Mesothelial cell of epicardium (in vitro differentiated cells): ENCODE data around the gene SLC9A7. TPM values are rescaled to one million over a fixed set of nuclear protein-coding genes. Genes with fewer than 3 reads are reported as not detected.

Source experiments
- DNase-seq, 2 experiments: peaks; one replicate each; pipeline ENCODE4 v3.0.0; 2021; ENCODE audit warnings: low spot score in 2 of 2; ENCODE audit not compliant: unreplicated experiment in 2 of 2
- H3K27ac Mint-ChIP-seq: 2 replicates; pipeline ENCODE4 v1.8.0; 2021; ENCODE audit warnings: mixed read lengths
- H3K27me3 Mint-ChIP-seq: 2 replicates; pipeline ENCODE4 v1.8.0; 2021; ENCODE audit warnings: low read depth, mixed read lengths
- H3K36me3 Mint-ChIP-seq: 2 replicates; pipeline ENCODE4 v1.8.0; 2021; ENCODE audit warnings: mixed read lengths
- H3K4me1 Mint-ChIP-seq: 2 replicates; pipeline ENCODE4 v1.8.0; 2021; ENCODE audit warnings: mixed read lengths
- H3K4me3 Mint-ChIP-seq: 2 replicates; pipeline ENCODE4 v1.8.0; 2021; ENCODE audit warnings: mild to moderate bottlenecking, moderate library complexity, mixed read lengths
- H3K9me3 Mint-ChIP-seq: 2 replicates; pipeline ENCODE4 v1.8.0; 2021; ENCODE audit warnings: mixed read lengths
- CTCF ChIP-seq: fragments of 200-600 bp; sonication (generic); IDR thresholded peaks from one replicate; pipeline ENCODE4 v1.5.0; 2021; ENCODE audit warnings: antibody characterized with exemption; ENCODE audit not compliant: unreplicated experiment
- total RNA-seq: library from RNA; stranded (reverse); gene quantifications from 3 replicates; pipeline ENCODE4 v1.2.1, GENCODE V29; 2021

The SLC9A7 gene
- total RNA-seq, 1 donor from 2014 or later = 14.1 TPM

GRCh38 chrX:46770817-46771163, 11.9 kb upstream of the SLC9A7 start:
- Mint-ChIP-seq H3K4me3 (no peak overlapping the region), H3K4me1 (no peaks in the 10 kb centered on the region), H3K9me3 (peaks cover 22% of the 10 kb centered on the region), H3K27ac (no peak overlapping the region), H3K36me3 (no peaks in the 10 kb centered on the region), H3K27me3 (no peaks in the 10 kb centered on the region)
- DNase-seq = no peak
- TF ChIP-seq CTCF = no peak

DNA sequence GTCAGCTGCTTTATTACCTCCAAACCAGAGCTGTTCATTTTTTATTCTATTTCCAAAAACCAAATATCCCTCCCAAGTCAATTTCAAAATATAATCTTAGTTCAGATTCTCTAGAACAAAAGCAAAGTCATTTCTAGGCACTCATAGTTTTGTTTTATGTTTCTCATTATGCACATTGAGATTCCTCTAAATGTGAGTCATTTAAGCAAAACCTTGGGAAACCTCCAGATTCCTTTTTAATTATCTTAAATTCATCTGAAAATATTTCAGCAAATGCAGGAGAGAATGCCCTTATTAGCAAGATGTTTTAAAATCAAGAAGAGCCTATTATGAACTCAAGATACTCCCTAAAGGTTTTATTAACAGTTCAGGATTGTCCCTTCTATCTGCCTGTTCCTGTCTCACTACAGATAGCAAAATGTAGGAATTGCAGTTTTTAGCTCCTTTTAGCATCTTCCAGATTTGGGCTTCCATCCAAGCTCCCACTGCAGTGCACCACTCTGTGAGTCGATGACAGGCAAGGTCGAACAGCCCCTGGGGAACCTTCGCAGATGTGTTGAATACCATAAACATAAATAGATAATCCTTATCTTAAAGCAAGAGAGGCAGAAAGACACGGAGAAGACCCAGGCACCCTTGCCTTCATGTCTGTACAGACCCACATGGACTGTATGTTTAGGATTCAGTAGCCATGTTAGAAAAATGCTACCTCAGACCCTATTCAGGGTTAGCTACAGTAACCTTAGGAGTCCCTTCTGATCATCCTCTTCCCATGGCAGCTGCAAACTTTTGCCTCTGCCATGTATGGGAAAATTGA, 11.3 kb upstream of the SLC9A7 start:
- Mint-ChIP-seq H3K27ac (no peak overlapping the region), H3K4me1 (no peaks in the 10 kb centered on the region), H3K36me3 (no peaks in the 10 kb centered on the region), H3K27me3 (no peaks in the 10 kb centered on the region), H3K4me3 (no peak overlapping the region), H3K9me3 (peaks cover 24% of the 10 kb centered on the region)
- no peak for TF ChIP-seq CTCF
- DNase-seq = no peak

DNA sequence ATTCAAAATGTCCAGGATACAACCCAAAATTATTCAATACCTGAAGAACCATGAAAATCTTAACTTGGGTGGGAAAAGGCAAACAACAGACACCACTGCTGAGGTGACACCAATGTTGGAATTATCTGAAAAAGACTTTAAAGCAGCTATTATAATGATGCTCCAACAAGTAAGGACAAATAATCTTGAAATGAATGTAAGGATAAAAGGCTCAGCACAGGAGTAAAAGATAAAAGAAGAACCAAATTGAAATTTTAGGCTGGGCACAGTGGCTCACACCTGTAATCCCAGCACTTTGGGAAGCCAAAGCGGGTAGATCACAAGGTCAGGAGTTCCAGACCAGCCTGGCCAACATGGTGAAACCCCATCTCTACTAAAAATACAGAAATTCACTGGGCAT, 4.0 kb upstream of the SLC9A7 start:
- H3K4me3 Mint-ChIP-seq = no peak overlapping the region
- peaks cover 4% of the 10 kb centered on the region for H3K4me1 Mint-ChIP-seq
- H3K27me3 Mint-ChIP-seq = peaks cover 4% of the 10 kb centered on the region
- no peaks in the 10 kb centered on the region for H3K36me3 Mint-ChIP-seq
- H3K9me3 Mint-ChIP-seq = peaks cover 27% of the 10 kb centered on the region
- no peak for DNase-seq
- no peak overlapping the region for H3K27ac Mint-ChIP-seq
- no peak for TF ChIP-seq CTCF

- peaks cover 20% of the 10 kb centered on the region for H3K4me1 Mint-ChIP-seq
- H3K9me3 Mint-ChIP-seq = peaks cover 18% of the 10 kb centered on the region
- peaks cover 4% of the 10 kb centered on the region for H3K27me3 Mint-ChIP-seq
- peak overlapping the region; percentile 75 for H3K4me3 Mint-ChIP-seq
- peak overlapping the region; percentile 39 for H3K27ac Mint-ChIP-seq
- no peak for DNase-seq
- peak; percentile 20 for TF ChIP-seq CTCF
- peaks cover 1% of the 10 kb centered on the region for H3K36me3 Mint-ChIP-seq
Measured at GRCh38 chrX:46759645-46759974, 692 bp upstream of the SLC9A7 start.

GRCh38 chrX:46758163-46758955, 559 bp downstream of the SLC9A7 start:
- Mint-ChIP-seq H3K4me1 (peaks cover 23% of the 10 kb centered on the region), H3K27ac (peak overlapping the region; percentile 59), H3K9me3 (peaks cover 7% of the 10 kb centered on the region), H3K27me3 (peaks cover 4% of the 10 kb centered on the region), H3K36me3 (peaks cover 1% of the 10 kb centered on the region), H3K4me3 (peak overlapping the region; percentile 87)
- DNase-seq = no peak
- no peak for TF ChIP-seq CTCF
